Breast epithelium (tissue), 3 donors: Measurements from ENCODE around the gene ITLN1.

ENCODE experiments used
- POLR2A ChIP-seq: fragments of 450-650 bp; IDR thresholded peaks from one replicate; pipeline ENCODE4 v1.6.1; 2016; ENCODE audit warnings: antibody characterized with exemption, mild to moderate bottlenecking, moderate library complexity
- POLR2AphosphoS5 ChIP-seq, 3 donors: sonication (generic); formaldehyde crosslinking; IDR thresholded peaks; one replicate each; pipeline ENCODE4 v1.6.1; 2017; ENCODE audit warnings: antibody characterized with exemption in 3 of 3
- TF ChIP-seq, protein P1 (sequence below), 3 donors: fragments of 450-650 bp; IDR thresholded peaks; one replicate each; pipeline ENCODE4 v1.5.1; 2016 to 2017; ENCODE audit warnings: antibody characterized with exemption in 3 of 3, mild to moderate bottlenecking in 3 of 3, moderate library complexity in 3 of 3

DNA sequence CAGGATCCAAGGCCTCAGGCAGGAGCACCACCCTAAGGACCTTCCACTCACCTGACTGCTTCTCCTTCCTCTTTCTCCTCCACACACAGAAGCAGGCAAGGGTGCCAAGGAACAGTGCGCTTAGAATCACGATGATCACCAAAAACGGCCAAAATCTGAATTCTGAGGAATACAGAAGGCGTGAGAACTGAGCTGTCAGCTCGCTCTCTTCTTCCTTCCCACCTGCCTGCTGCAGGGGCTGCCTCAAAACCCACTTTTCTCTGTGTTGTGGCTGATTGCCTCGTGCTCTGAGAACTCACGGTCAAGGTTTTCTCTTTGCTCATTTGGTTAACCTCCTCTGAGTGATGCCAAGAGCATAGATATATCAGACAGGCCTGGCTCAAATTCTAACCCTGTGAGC lies 46.1 kb downstream of the ITLN1 start:
- no peak for TF ChIP-seq POLR2AphosphoS5 (IDR thresholded peaks at IDR 0.05)
- TF ChIP-seq, protein P1, sequence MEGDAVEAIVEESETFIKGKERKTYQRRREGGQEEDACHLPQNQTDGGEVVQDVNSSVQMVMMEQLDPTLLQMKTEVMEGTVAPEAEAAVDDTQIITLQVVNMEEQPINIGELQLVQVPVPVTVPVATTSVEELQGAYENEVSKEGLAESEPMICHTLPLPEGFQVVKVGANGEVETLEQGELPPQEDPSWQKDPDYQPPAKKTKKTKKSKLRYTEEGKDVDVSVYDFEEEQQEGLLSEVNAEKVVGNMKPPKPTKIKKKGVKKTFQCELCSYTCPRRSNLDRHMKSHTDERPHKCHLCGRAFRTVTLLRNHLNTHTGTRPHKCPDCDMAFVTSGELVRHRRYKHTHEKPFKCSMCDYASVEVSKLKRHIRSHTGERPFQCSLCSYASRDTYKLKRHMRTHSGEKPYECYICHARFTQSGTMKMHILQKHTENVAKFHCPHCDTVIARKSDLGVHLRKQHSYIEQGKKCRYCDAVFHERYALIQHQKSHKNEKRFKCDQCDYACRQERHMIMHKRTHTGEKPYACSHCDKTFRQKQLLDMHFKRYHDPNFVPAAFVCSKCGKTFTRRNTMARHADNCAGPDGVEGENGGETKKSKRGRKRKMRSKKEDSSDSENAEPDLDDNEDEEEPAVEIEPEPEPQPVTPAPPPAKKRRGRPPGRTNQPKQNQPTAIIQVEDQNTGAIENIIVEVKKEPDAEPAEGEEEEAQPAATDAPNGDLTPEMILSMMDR (IDR thresholded peaks at IDR 0.05) = no peak
- TF ChIP-seq POLR2A = no peak
